ENCODE results near the gene ZNF235.
"Not testable (repeated sequence)": the region's sequence is repeated elsewhere in the genome, so short reads cannot be mapped to it uniquely, and the experiment has no call there.

Gene ZNF235
- total RNA-seq, result 4.1 to 21.2 reads per million in 2 donors

GRCh38 chr19:44304659-44305193, at the start of gene ZNF235:
TSS of gene ZNF235 (minus strand) at chr19:44305025. CDS start at chr19:44303404, 1,621 bp downstream.
- DNase-seq, result peak; percentile 27

- DNase-seq, result no peak
Observed at GRCh38 chr19:44346556-44346955, 41.7 kb upstream of the ZNF235 start.

GRCh38 chr19:44345959-44346358, 41.1 kb upstream of the ZNF235 start:
- DNase-seq, result no peak

GRCh38 chr19:44344255-44344654, 39.4 kb upstream of the ZNF235 start:
- no peak for DNase-seq

- no peak for DNase-seq
Observed at GRCh38 chr19:44341794-44342193, 37.0 kb upstream of the ZNF235 start.

- not testable (repeated sequence) for DNase-seq
Observed at GRCh38 chr19:44334639-44335038, 29.8 kb upstream of the ZNF235 start.

- no peak for DNase-seq
Observed at GRCh38 chr19:44332145-44332544, 27.3 kb upstream of the ZNF235 start.

GRCh38 chr19:44315883-44316282, 11.1 kb upstream of the ZNF235 start:
- DNase-seq, result no peak

- DNase-seq, result no peak
Observed at GRCh38 chr19:44313231-44313630, 8.4 kb upstream of the ZNF235 start.

GRCh38 chr19:44308011-44308410, 3.2 kb upstream of the ZNF235 start:
- no peak for DNase-seq

GRCh38 chr19:44306283-44306682, 1.5 kb upstream of the ZNF235 start:
- DNase-seq, result no peak

GRCh38 chr19:44305457-44305856, 632 bp upstream of the ZNF235 start:
- no peak for DNase-seq

- no peak for DNase-seq
Observed at GRCh38 chr19:44303976-44304568, 753 bp downstream of the ZNF235 start.

GRCh38 chr19:44303320-44303719, 1.5 kb downstream of the ZNF235 start:
- no peak for DNase-seq

- DNase-seq, result no peak
Observed at GRCh38 chr19:44284968-44285367, 19.9 kb downstream of the ZNF235 start.

GRCh38 chr19:44282846-44283245, 22.0 kb downstream of the ZNF235 start:
- DNase-seq, result no peak

GRCh38 chr19:44280916-44281315, 23.9 kb downstream of the ZNF235 start:
- no peak for DNase-seq

- no peak for DNase-seq
Observed at GRCh38 chr19:44278181-44278690, 26.6 kb downstream of the ZNF235 start.

GRCh38 chr19:44277331-44277730, 27.5 kb downstream of the ZNF235 start:
- no peak for DNase-seq

GRCh38 chr19:44260695-44261446, 44.0 kb downstream of the ZNF235 start:
- no peak for DNase-seq

GRCh38 chr19:44260343-44260681, 44.5 kb downstream of the ZNF235 start:
- DNase-seq, result no peak

- DNase-seq, result no peak
Observed at GRCh38 chr19:44258835-44259413, 45.9 kb downstream of the ZNF235 start.

GRCh38 chr19:44258136-44258535, 46.7 kb downstream of the ZNF235 start:
- DNase-seq, result no peak
